HG03442 (cell line): ENCODE data around the gene ABHD11.
"Not testable (repeated sequence)": the region's sequence is repeated elsewhere in the genome, so short reads cannot be mapped to it uniquely, and the experiment has no call there.

Source experiments
- ATAC-seq: cut with Tn5 transposase; IDR thresholded peaks from one replicate; pipeline ENCODE4 v1.9.1; 2021; ENCODE audit warnings: mild to moderate bottlenecking, moderate library complexity; ENCODE audit not compliant: unreplicated experiment

ABHD11 gene, protein sequence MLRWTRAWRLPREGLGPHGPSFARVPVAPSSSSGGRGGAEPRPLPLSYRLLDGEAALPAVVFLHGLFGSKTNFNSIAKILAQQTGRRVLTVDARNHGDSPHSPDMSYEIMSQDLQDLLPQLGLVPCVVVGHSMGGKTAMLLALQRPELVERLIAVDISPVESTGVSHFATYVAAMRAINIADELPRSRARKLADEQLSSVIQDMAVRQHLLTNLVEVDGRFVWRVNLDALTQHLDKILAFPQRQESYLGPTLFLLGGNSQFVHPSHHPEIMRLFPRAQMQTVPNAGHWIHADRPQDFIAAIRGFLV

GRCh38 chr7:73738612-73739386 lies at the start of gene ABHD11:
Gene ABHD11 (minus strand): TSS chr7:73738802. CDS start chr7:73738770, 32 bp downstream.
- ATAC-seq: peak; percentile 80

DNA sequence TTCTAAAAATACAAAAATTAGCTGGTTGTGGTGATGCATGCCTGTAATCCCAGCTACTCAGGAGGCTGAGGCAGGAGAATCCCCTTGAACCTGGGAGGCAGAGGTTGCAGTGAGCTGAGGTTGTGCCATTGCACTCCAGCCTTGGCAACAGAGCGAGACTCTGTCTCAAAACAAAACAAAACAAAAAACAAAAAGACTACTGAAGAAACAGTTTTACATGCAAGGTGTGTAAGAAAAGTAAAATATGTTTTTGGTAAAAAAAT lies 49.1 kb upstream of the ABHD11 start:
- not testable (repeated sequence) for ATAC-seq

DNA sequence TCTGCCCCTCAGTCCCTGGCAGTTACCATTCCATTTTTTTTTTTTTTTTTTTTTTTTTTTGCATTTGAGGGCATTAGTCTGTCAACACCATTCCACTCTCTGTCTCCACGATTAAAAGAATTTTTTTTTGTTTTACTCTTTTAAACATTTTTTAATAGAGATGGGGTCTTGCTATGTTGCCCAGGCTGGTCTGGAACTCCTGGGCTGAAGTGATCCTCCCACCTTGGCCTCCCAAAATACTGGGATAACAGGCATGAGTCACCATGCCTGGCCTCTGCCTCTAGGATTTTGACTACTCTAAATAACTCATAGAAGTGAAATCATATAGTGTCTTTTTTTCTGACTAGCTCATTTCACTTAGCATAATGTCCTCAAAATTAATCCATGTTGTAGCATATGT lies 48.0 kb upstream of the ABHD11 start:
- no peak for ATAC-seq

DNA sequence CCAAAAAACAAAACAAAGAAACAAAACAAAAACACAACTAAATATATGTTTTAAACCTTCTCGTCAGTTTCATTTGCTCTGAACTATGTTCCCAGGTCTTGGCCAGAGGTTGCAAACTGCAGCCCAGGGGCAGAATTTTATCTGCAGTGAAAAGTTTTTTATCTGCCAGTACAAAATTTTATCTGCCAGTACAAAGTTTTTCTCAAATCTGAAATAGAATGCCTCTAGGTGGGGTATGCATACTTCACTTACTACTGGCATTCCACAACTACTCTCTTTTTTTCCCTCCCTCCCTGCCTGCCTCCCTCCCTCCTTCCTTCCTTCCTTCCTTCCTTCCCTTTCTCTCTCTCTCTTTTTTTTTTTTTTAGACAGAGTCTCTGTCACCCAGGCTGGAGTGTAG lies 40.9 kb upstream of the ABHD11 start:
- ATAC-seq: no peak

- no peak for ATAC-seq
These were observed 40.3 kb upstream of the ABHD11 start for GRCh38 chr7:73778801-73779389.

- ATAC-seq: no peak
These were observed 36.3 kb upstream of the ABHD11 start for GRCh38 chr7:73774923-73775322.

- ATAC-seq: no peak
These were observed 35.3 kb upstream of the ABHD11 start for GRCh38 chr7:73773700-73774517.

DNA sequence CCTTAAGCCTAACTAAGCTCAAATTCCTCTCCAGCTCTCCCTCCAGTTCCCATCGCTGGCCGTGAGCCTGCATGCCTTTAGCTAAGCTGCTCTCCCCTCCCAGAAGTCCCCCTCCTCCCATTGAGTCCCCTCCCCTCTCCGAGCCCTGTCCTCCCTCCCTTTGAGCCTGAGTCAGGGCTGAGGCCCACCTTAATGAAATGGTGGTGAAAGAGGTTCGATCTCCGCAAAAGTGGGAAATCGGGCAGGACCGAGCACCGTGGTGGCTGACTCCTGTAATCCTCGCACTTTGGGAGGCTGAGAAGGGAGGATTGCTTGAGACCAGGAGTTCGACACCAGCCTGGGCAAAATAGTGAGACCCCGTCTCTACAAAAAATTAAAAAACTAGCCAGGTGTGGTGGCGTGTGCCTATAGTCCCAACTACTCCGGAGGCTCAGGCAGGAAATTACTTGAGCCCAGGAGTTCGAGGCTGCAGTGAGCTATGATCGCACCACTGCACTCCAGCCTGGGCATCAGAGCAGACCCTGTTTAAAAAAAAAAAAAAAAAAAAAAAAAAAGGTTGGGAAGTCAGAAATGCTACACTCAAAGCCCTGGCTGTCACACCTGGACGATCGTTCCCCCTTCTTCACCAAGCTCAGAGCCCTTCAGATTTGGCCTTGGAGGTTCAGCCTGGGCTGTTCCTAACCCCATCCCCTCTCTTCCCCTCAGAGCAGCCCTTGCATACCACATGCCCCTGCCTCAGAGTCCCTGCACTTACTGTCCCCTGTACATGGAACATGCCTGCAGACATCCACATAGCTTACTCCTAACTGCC lies 32.5 kb upstream of the ABHD11 start:
- ATAC-seq: no peak

- no peak for ATAC-seq
These were observed 31.6 kb upstream of the ABHD11 start, which contains the start of gene CLDN3 for GRCh38 chr7:73770002-73770859. Gene CLDN3 (minus strand): TSS chr7:73770270. CDS start chr7:73770049, 221 bp downstream.

DNA sequence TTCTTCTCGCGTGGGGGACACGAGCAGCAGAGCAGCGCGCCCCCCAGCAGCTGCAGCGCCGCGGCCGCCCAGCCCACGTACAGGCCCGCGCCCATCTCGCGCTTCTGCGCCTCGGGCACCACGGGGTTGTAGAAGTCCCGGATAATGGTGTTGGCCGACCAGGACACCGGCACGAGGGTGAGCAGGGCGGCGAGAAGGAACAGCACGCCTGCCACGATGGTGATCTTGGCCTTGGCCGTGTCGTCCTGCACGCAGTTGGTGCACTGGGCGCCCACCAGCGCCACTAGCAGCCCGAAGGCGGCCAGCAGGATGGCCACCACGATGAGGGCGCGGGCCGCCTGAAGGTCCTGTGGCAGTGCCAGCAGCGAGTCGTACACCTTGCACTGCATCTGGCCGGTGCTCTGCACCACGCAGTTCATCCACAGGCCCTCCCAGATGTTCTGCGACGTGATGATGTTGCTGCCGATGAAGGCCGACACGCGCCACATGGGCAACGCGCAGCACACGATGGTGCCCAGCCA lies 30.9 kb upstream of the ABHD11 start:
- no peak for ATAC-seq

DNA sequence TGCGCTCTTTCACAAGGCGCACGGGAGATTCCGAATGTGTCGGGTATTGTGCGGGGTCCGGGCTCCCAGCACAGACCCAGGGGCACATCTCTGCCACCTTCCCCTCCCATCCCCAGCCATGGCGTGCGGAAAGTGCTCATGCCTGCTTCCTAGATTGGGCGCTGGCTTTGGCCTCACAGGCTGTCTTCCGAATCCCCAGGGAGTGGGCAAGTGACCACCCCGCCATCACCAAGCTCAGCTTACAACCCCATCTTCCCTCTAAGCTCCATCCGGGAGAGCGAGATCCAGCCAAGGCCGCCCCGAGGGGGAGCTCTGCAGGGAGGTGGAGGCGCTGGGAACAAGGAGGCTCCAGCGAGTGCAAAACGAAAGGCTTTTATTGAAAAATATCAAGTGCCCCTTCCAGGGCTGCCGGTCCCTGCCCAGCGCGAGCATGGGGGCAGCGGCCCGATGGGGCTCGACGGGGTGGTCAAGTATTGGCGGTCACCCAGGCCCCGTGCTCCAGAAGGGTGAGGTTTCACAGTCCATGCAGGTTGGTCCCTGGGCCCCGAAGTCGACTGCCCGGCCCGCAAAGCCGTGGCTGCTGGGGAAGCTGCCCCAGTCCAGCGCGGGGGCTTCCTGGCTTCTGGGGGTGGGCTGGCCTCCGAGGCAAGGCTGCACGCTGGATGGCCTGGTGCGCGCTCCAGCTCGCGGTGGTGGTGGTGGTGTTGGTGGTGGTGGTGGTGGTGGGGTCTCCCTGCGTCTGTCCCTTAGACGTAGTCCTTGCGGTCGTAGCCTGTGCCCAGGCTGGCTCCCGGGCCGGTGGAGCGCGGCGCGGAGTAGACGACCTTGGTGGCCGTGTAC lies 30.3 kb upstream of the ABHD11 start:
- no peak for ATAC-seq

GRCh38 chr7:73766556-73767229 lies 28.1 kb upstream of the ABHD11 start:
- ATAC-seq: no peak

DNA sequence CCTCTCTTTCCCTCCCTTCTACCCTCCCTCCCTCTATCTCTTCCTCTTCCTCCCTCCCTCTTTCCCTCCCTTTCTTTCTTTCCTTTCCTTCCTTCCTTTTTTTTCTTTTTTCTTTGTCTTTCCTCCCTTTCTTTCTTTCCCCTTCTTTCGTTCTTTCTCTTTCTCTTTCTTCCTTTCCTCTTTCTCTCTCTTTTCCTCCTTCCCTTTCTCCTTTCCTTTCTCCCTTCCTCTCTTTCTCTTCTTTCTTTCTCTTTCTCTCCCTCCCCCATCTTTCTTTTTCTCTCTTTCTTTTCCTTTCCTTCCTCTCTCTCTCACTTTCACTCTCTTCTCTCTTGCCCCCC lies 24.0 kb upstream of the ABHD11 start:
- no peak for ATAC-seq

- no peak for ATAC-seq
These were observed 23.5 kb upstream of the ABHD11 start for GRCh38 chr7:73761854-73762658.

- ATAC-seq: no peak
These were observed 20.1 kb upstream of the ABHD11 start for GRCh38 chr7:73758581-73759138.

GRCh38 chr7:73749931-73750776 lies 11.6 kb upstream of the ABHD11 start:
- ATAC-seq: no peak
